Panc1 (cell line): ENCODE measurements around the gene TBX4. TPM values are rescaled to one million over a fixed set of nuclear protein-coding genes. Genes with fewer than 3 reads are reported as not detected.

Experiments
- ATAC-seq: fragments of 200-7000 bp; cut with Tn5 transposase; 2 replicates; pipeline ENCODE4 v1.9.1; 2020; ENCODE audit warnings: mild to moderate bottlenecking, moderate library complexity
- BruUV-seq: library from RNA; stranded (reverse); fragments of 400-500 nt; replicated peaks from 2 replicates; lab custom pipeline; 2021; lab: Mats Ljungman, UMichigan
- CTCF ChIA-PET: fragments of 300-600 bp; sonication (Branson Sonifier 250); formaldehyde crosslinking; loops from one replicate; lab custom pipeline; 2022; ENCODE audit warnings: antibody characterized with exemption; lab: Charles Lee
- POLR2A ChIA-PET: fragments of 300-600 bp; sonication (Branson Sonifier 250); formaldehyde crosslinking; loops from one replicate; lab custom pipeline; 2022; ENCODE audit warnings: antibody characterized with exemption; lab: Charles Lee
- DNase-seq: peaks from one replicate; pipeline ENCODE4 v3.0.0-alpha.2; 2010; ENCODE audit warnings: low read depth, low spot score
- H3K27ac ChIP-seq: 2 replicates; pipeline ENCODE4 v1.5.1; 2011; ENCODE audit warnings: mild to moderate bottlenecking, low read length, inconsistent platforms
- H3K27me3 ChIP-seq: fragments of 200-500 bp; sonication (Bioruptor generic); 2 replicates; pipeline ENCODE4 v1.6.0; 2014; ENCODE audit warnings: low read length, inconsistent platforms; ENCODE audit not compliant: control insufficient read depth, insufficient read depth
- H3K36me3 ChIP-seq: fragments of 200-500 bp; sonication (Bioruptor generic); 2 replicates; pipeline ENCODE4 v1.5.1; 2014; ENCODE audit warnings: inconsistent platforms, mild to moderate bottlenecking, low read length, moderate library complexity; ENCODE audit not compliant: control insufficient read depth, insufficient read depth
- H3K4me1 ChIP-seq: 2 replicates; pipeline ENCODE4 v1.5.1; 2011; ENCODE audit warnings: inconsistent platforms, mild to moderate bottlenecking, low read length, moderate library complexity; ENCODE audit not compliant: control insufficient read depth, insufficient read depth
- H3K4me3 ChIP-seq, 2 experiments: 2 replicates each; pipeline ENCODE4 v1.5.1; 2011 to 2012; ENCODE audit warnings: low read depth in 2 of 2, low read length in 2 of 2, mild to moderate bottlenecking in 2 of 2, inconsistent platforms in 1 of 2, moderate library complexity in 1 of 2
- H3K9me3 ChIP-seq: fragments of 200-500 bp; sonication (Bioruptor generic); 2 replicates; pipeline ENCODE4 v1.5.1; 2014; ENCODE audit warnings: low read depth, mild to moderate bottlenecking, inconsistent platforms, low read length, moderate library complexity; ENCODE audit not compliant: control insufficient read depth, insufficient read depth
- CTCF ChIP-seq: fragments of 450-650 bp; IDR thresholded peaks from 2 replicates; pipeline ENCODE4 v1.5.1; 2017; ENCODE audit warnings: mild to moderate bottlenecking
- POLR2AphosphoS5 ChIP-seq: IDR thresholded peaks from 2 replicates; pipeline ENCODE4 v1.6.1; 2012; ENCODE audit warnings: mild to moderate bottlenecking, low read depth, low read length, moderate library complexity
- REST ChIP-seq, 2 experiments: IDR thresholded peaks; 2 replicates each; pipeline ENCODE4 v1.6.1; 2011 to 2012; ENCODE audit warnings: low read depth in 2 of 2, control low read depth in 1 of 2, low read length in 1 of 2, mild to moderate bottlenecking in 1 of 2, moderate library complexity in 1 of 2; ENCODE audit not compliant: insufficient read depth in 1 of 2
- SIN3A ChIP-seq: IDR thresholded peaks from 2 replicates; pipeline ENCODE4 v1.6.1; 2012; ENCODE audit warnings: low read depth, mild to moderate bottlenecking, low read length, moderate library complexity, borderline replicate concordance; ENCODE audit not compliant: insufficient read depth
- TCF7L2 ChIP-seq: IDR thresholded peaks from 2 replicates; pipeline ENCODE4 v1.6.1; 2011; ENCODE audit warnings: mild to moderate bottlenecking, low read depth, low read length, inconsistent platforms
- in situ Hi-C: cut with HindIII; loops from 2 replicates; pipeline ENCODE4 v1.10.0; 2016; ENCODE audit warnings: low sequenced_read_pairs, low pct_unique_long_range_greater_than_20kb
- intact Hi-C: fragments of 100-400 bp; cut with micrococcal nuclease; formaldehyde crosslinking; loops from one replicate; pipeline ENCODE4 v1.10.0; 2022; ENCODE audit not compliant: unreplicated experiment
- total RNA-seq: library from RNA; stranded (reverse); gene quantifications from one replicate; pipeline ENCODE4 v1.2.1, GENCODE V29; 2021; ENCODE audit not compliant: unreplicated experiment

TBX4 gene
- total RNA-seq, 1 experiment from 2014 or later: not detected

DNA sequence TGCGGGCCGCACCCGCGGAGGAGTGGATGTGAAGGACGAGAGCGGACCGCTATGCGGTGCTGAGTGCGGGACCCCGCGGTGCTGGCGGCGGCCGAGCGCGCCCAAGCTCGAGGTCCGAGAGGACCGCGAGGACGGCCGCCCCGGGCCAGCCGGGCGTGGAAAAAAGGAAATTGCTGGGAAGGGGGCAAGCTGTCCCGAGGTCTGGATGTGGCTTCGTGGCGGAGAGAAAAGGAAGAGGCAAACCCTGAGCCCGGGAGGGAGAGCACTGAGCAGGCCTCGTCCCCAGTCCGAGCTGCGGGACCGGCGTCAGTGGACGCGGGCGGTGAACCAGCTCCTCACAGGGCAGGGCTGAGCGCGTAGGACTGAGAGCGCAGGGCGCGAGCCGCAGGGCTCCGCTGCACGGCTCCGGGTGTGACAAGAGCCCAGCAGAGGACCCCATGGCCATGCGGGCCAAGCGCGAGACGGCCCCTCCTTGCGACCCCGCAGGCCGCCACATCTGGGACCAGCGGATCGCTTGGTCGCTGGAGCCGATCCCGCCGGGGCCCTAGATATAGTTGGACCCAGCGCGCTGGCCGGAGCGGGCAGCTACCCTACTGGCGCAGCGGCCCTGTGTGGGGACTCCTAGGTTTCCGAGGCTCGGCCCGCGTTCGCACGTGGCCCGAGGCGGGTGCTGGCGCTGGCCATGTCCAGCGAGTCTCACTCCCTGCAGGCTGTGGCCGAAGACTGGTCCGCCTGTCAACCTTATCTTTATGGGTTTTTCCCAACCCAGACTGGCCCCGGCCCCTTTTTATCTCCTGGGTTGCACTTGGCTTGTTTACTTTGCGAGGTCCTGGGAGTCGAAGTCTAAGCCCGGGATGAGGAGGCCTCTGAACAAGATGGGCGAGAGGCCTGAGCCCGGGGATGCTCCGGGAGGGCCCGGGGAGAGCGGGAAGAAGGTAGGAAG lies 2.4 kb downstream of the TBX4 start:
- no peak overlapping the region for H3K27ac ChIP-seq
- H3K4me3 ChIP-seq: no peak overlapping the region
- no peak for ATAC-seq
- H3K9me3 ChIP-seq: no peaks in the 10 kb centered on the region
- POLR2A ChIA-PET: no interaction called here
- no peak for DNase-seq
- TF ChIP-seq SIN3A: no peak
- TF ChIP-seq POLR2AphosphoS5: no peak
- no peak for TF ChIP-seq REST (IDR thresholded peaks at IDR 0.05; ENCODE audit: insufficient read depth in 1 of 2, low read depth in 2 of 2, low read length in 1 of 2)
- TF ChIP-seq TCF7L2: no peak
- no peaks in the 10 kb centered on the region for H3K27me3 ChIP-seq
- peaks cover 4% of the 10 kb centered on the region; the same call in 1 of the 2 replicates for H3K4me1 ChIP-seq
- CTCF ChIA-PET: no interaction called here
- BruUV-seq: no TSS peak
- intact Hi-C loops (no loop called here), in situ Hi-C loops (no loop called here)
- H3K36me3 ChIP-seq: no peaks in the 10 kb centered on the region

GRCh38 chr17:61455324-61456060 lies 3.3 kb downstream of the TBX4 start:
- ChIA-PET POLR2A (no interaction called here), CTCF (no interaction called here)
- ATAC-seq (peak; percentile 17; the same call in 1 of the 2 replicates), DNase-seq (no peak)
- Histone ChIP-seq H3K9me3 (no peaks in the 10 kb centered on the region), H3K4me3 (no peak overlapping the region), H3K27ac (no peak overlapping the region), H3K36me3 (no peaks in the 10 kb centered on the region), H3K4me1 (no peaks in the 10 kb centered on the region), H3K27me3 (no peaks in the 10 kb centered on the region)
- intact Hi-C loops: no loop called here
- in situ Hi-C loops: no loop called here
- TF ChIP-seq POLR2AphosphoS5 (no peak), TCF7L2 (no peak), SIN3A (no peak), REST (IDR thresholded peaks at IDR 0.05; ENCODE audit: insufficient read depth in 1 of 2, low read depth in 2 of 2, low read length in 1 of 2) (no peak), CTCF (no peak)
- BruUV-seq: no TSS peak
